HG02798 (cell line): Measurements from ENCODE around the gene TERT.

Experiments used
- ATAC-seq: cut with Tn5 transposase; IDR thresholded peaks from one replicate; pipeline ENCODE4 v1.9.1; 2021; ENCODE audit warnings: mild to moderate bottlenecking; ENCODE audit not compliant: unreplicated experiment, poor library complexity

TERT gene

DNA sequence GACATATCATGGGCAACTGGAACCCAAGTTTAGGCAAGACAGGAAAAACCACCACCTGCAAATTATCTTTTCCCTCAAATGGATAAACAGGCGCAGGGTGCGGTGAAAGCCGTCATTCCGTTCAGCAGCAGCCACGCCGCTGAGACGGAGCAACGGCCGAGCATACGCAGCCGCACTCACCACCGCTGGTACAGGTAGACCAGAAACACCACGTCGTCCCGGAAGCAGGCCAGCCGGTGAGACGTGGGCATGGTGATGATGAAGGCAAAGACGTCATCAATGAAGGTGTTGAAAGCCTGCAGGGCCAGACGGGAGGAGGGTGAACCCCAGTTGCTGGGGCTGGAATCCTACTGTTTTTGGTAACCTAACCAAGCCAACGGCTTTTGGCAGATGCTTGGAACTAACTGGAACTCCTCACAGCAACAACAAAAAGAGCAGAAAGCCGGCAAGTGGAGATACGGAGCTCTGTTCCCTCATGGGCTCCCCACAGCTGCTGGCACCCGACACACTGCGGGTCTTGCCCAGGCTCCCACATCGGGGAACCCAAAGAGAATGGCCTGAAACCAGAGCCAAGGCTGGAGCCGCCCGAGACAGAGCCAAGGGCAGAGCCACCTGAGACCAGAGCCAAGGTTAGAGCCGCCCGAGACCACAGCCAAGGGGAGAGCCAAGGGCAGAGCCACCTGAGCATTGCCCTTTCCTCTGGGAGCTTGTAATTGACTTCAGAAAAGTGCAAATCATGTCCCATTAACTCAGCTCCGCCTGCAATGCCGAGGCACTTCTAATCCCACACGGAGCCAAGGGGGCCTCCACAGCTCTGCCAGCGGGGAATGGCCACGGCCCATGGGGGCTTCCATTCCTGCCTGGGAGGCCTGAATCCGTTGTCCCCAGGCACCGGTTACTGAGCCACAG lies 25.8 kb upstream of the TERT start:
- no peak for ATAC-seq

DNA sequence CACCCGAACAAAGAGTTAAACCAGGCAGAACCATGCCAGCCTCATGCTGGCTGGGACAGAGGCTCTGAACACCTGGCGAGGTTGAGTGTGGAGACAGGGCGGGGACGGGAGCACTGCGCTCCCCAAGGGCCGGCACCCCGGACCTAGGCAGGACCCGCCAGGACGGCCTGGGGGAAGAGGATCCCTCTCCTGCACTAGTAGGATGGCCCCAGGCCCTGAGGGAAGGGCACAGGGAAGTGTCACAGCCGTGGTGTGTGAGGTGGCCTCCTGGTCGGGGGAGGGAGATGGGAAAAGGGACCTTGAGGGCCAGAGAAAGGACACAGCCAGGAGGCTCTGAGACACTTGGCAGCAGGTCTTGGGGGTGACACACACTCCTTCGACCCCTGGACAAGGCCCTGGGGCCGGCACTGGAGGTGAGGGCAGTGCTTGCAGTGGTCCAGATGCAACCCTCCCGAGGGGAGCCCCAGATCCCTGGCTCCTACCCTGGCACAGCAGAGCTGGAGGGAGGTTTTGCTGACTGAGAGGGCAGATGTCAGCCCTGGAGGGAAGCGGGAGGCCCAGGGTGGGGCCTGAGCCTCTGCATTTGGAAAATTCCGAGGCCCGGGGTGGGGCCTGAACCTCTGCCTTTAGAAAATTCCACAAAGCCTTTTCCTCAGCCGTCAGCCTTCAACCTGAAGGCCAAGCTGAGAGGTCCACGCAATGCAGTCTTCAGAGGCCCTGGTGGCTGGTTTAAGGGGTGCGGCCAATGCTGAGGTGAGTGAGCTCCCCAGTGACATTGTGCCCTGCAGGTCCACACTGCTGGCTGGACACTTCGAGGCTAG lies 24.8 kb upstream of the TERT start:
- ATAC-seq, result no peak

DNA sequence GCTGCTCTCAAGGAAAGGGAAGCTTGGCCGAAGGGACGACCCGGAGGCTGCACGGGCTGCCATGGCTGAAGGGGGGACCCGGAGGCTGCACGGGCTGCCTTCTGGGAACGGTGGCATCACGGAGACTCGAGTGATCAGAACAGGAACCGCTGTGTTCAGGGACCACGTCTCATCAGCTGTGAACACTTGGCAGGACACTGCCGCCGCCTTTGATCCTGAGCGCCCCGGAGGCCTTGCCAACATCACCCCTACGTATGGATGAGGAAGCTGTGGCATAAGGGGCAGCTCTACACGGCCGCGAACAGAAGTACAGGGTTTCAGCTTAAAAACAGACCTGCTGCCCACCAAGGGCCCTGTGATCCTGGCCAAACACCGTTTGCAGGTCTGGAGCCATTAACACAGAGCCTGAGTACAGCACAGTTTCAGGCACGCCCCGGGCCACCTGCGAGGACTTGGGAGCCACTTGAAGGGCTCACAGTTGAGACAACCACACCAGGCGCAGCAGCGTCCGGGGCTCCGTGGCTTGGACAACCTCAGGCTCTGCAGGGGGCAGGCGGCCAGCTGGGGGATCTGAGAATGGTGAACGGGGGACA lies 23.9 kb upstream of the TERT start:
- ATAC-seq, result no peak

DNA sequence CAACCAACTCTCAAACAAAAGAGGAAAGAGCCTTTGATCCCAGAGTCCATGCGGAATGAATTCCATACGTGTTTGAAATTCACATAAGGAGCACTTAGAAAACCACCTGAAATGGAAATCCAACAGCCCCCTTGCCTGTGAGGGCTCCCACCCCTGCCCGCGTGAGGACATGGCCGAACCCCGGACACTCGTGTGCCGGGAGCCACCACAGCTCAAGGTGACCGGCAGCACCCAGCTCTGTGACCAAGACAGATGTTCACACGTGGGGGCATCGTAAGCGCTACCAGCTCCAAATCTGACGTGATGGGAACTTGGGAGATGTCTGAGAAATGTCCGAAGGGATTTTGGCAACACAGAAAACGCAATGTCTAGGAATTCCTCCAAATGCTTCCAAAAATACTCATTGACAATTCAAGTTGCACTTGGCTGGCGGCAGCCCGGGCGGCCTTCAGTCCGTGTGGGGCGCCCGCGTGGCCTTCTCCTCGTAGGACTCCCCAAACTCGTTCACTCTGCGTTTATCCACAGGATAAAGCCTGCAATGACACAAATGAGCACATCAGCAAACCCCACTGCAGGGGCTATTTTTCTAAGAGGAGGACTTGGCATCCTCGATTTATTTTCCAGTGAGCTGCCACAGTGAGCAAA lies 23.2 kb upstream of the TERT start:
- no peak for ATAC-seq

DNA sequence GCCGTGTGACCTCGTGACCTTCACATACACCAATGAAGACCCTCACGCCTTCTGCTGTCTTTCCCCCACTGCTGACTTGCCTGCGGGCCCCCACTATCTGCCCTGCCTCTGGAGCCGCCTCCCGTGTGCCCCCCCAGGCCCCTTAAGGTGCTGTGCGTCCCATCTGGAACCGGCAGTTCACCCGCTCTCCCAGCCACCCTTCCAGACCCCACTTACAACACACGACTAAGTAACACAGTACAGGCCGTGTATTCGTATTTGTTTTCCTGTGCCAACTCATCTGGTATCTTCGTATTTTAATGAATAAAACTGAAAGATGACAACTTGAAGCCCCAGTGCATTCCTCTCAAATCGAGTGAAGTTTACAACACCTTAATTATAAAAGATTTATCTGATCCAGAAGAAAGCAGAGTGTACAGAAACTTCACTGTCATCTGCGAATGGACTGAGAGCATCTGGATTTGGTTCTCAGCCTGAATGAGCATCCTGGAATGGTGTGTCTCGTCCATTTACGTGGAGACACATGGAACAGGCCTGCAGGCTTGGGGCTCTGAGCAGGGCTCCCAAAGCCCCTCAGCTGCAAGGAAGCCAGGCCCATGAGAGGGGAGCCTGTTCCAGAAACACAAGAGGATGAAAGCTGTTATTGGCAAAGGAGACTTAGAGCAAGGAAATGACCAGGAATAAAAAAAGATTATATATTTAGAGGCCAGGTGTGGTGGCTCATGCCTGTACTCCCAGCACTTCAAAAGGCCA lies 21.9 kb upstream of the TERT start:
- ATAC-seq, result no peak

DNA sequence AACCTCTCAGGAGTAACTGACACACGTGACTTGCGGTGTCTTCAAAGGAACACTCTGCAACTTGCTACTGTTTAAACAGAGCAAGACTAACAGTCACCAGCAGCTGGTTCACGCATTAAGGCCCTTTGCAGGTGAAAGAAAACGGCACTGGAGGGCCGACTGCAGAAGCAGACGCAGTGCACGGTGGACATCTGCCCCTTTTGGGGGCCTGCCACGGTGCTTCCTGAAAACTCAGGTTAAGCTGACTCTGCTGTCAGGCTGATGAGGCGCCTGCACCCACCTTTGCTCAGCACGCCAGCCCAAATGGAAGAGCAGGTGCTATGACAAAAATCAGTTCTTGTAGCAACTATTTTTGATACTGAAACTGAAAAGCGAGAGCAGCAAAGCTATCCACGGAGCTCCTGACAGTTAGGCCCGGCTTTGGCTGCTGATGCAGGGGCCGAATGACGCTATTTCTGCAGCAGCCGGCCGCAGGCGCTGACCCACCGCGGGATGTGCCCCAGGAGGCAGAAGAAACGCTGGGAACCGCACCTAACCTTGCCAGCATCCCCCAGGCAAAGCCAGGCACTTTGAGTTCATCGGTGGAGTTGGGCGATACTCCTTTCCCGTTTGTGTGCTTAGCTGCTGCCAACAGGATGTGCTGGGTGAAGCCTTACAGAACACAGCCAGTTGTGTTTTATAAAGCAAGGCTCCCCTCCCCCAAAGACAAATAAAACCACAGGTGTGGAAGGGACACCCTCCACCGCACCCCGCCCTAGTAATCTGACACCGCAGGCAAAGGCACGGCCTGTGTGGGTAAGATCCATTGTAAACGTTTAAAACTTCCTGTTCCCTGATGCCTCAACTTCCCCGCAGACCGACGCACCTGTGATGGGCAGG lies 21.1 kb upstream of the TERT start:
- peak; percentile 64 for ATAC-seq

DNA sequence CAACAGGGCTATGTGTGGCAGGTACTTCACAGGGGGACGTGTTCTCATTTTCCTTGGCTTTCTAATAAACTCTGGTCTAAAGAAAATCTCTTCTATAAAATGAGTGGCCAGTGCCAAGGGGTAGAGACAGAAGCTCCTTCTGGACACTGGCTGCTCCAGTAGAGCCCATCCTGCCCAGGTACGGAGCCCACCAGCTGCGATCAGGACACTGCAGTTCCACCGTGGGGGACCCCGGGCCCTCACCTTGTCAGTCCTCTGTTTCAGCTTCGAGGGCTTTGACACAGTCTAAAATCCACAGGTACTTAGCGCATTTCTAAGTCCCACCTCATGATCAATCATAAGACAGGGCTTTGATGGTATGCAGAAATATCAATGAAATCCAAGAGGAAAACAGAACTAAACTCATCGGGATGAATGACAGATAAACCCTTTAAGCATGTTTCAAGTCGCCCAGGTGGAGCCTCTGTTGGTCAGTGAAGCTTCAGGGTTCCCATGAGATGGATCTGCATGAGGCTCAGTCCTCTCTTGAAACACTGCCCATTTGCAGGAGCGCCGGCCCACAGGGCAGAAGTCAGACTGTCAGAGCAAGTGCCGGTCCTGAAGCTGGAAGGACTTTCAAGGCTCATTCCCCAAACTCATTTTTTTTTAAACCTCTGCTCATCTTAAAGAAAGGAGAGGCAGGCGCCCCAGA lies 20.3 kb upstream of the TERT start:
- peak; percentile 1 for ATAC-seq

DNA sequence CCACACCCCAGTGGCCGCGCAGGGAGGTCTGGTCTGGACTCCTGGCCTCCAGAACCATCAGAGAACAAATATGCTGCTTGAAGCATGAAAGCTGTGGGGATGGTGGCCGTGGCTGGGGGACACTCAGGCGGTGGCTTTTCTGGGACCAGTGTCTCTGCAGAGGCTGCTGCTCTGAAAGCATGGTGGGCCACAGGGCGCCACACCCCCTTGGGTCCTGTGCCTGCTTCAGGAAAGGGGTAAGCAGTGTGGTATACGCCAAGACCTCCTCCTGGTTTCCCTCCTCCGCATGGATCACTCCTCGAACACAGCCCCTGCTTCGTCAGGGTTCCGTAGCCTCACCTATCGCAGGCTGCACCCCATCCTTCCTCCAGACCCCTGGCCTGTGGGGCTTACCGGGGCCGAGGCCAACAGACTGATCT lies 19.7 kb upstream of the TERT start:
- no peak for ATAC-seq

DNA sequence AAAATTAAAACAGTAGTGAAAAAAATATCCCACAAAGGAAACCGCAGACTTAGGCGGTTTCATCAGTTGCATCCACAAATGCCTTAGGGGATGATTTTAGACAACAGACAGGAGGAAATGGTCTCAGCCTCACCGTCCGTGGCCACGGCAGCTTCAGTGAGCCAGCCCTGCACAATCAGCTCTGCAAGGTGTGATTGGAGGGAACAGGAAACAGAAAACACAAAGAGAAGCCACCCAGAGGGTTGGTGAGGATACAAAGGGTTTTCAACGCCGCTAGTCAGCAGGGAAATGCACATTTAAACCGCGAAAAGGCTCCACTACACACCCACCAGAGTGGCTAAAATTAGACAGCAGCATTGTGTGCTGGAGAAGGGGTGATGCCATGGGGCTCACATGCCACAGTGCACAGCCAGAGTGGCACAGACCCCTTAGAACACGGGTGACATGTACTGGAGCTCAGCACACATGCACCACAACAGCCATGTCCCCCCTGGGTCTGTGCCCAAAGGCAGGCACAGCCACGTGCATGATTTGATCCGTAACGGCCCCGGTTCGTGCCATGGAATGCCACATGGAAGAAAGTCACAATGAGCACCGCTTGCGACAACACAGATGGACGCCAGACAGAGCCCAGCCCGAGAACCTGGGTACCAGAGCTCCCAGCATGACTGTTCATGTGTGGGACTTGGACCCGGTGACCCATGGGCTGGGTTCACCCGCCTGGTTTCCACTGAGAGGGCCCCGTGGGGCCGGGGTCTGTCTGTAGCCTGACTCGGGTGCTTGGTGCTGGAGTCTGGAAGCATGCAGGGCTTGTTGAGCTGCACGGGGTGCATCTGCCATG lies 18.3 kb upstream of the TERT start:
- ATAC-seq, result peak; percentile 67

DNA sequence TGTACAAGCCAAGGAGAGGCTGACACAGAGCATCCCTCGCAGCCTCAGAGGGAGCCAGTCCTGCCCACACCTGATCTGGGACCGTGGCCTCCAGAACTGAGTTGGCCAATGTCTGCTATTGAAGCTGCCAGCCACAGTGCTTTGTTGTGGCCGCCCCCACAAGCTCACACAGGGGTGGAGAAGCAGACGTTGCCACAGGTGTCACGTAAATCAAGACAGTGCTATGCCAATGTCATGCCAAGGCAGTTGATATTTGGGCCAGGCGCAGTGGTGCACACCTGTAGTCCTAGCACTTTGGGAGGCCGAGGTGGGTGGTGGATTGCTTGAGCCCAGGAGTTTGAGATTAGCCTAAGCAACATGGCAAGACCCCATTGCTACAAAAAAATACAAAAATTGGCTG lies 17.3 kb upstream of the TERT start:
- no peak for ATAC-seq

DNA sequence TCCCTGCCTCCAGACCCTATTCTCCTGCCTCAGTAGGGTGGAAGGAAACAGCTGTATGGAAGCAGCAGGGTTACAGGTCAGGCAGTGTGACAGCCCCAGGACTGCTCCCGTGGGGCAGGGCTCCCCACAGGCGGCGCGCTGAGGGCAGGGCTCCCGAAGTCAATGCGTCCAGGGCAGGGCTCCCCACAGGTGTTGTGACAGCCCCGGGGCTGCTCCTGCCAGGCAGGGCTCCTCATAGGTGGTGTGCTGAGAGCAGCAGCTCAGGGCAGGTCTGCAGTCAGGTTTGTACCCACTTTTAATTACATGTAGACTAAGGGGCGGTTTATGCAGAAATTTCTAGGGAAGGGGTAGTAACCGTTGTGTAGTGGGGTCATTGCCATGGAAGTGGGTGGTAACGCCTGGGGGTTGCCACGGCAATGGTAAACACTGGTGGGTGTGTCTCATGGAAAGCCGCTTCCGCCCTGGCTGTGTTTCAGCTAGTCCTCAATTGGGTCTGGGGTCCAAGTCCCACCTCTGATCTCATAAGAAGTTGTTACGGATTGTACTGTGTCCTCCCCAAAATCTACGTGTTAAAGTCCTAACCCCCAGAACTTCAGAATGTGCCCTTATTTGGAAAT lies 16.7 kb upstream of the TERT start:
- no peak for ATAC-seq

DNA sequence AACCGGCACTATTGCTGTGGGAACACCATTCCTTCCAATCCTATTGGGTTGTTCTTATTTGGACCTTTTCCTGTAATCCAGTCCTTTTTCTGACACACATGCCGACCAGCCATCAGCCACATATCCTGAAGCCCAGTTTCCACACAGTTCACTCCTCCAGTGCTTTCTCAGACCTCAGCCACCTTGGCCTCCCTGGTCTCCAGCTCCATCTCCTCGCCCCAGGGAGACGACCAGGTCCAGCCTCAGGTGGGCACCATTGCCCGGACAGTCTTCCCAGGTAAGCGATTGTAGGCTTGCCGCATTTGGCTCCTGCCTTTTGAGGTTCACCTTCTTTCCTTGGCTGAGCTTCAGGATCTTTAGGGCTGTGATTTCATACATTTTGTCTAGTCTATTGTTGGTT lies 15.2 kb upstream of the TERT start:
- ATAC-seq, result no peak

DNA sequence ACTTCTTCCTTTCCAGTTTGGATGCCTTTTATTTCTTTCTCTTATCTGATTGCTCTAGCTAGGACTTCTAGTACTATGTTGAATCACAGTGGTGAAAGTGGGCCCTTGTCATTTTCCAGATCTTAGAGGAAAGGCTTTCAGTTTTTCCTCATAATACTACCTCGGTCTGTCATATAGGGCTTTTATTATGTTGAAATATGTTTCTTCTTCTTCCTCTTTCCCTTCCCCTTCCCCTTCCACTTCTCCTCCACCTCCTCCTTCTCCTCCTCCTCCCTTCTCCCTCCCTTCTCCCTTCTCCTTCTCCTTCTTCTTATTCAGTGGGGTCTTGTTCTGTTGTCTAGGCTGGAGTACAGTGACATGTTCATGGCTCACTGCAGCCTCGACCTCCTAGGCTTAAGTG lies 9.2 kb upstream of the TERT start:
- no peak for ATAC-seq

DNA sequence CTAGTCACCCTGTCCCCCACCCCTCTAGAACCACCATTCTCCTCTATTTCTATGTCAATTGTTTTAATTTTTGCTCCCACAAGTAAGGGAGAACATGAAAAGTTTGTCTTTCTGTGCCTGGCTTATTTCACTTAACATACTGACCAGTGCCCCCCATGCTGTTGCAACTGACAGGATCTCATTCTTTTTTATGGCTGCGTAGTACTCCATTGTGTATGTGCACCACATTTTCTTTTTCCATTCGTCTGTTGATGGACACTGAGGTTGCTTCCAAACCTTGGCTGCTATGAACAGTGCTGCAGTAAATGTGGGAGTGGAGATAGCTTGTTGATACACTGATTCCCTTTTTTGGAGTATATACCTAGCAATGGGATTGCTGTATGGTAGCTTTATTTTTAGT lies 7.4 kb upstream of the TERT start:
- no peak for ATAC-seq

DNA sequence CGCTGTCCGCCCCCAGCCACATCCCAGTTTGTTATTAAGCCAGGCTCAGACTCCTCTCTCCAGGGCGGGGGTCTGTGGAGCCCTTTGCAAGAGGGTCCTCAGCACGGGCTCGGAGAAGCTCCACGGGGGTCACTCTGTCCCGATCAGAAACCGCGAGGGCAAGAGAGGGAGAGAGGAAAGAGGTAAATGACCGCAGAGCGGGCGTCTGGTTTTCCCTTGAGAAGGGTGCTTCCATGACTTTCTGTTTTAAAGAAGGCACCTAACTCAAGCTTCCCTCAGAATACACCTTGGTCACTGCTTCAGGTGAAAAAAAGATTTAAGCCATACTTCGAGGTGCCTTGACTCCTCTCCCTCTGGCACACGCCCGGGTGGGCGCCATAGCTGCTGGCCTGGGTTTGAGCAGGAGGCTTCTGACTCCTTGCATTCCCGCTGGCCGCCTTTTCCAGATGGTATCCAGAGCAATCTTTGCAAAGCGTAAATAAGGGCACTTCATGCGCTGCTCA lies 5.8 kb upstream of the TERT start:
- ATAC-seq, result no peak

DNA sequence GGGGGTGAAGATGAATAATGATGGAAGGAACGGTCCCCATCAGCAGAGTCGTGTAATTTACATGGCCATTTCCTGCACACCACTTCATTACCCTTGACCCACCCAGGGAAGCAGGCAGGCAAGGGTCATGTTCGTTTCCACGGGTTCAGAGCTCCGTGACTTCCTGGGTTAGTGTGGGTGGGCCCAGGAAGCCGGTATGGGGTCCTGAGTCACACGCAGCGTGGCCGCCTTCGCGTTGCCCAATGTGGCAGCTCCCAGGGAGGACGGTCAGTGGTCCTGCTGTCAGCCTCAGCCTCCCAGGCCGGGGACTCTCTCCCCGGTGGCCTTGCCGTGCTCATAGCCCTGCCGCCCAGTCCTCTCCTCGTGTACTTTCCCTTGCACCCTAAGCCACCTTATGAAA lies 5.1 kb upstream of the TERT start:
- no peak for ATAC-seq

DNA sequence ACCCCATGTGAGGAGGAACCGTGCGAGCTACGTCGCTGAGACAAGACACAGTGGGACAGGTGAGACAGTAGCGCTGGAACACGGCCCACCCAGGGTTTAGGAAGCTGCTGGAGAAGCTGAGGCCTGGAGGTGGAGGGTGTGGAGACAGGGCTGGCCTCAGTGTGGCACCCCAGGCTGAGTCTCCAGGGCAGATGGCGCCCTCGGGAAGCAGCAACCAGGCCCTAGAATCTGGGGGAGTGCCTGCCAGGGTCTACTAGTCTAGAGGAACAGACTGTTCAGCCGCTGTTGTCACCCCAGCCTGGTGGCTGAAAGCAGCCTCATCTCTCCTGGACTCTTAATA lies 4.6 kb upstream of the TERT start:
- ATAC-seq, result no peak
